Measurements from ENCODE around the gene CARD10.

CARD10 gene

DNA sequence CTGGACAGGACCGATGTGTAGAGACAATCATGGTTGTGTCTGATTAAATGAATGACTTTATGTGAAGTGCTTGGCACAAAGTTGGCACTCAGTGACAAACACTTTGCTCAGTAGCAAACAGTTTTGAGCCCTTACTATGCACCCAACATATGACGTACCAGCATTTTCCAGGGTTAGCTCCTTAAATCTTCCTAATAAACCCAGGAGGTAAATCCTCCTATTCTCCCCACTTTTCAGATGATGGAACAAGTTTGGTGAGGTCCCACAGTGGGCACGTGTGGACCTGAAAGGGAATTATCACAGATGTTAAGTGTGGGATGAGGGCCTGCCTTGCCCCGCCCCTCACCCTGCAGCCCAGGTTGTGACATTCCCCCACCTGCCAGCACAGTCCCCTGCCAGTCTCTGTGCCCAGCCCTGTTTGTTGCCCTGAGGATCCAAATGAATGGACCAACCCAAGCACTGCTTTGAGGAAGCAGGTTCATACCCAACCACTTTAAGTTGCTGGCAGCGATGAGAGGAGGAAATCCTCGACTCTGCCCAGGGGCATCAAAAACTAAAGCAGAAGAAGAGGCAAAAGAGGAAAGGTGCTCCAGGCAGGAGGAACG is 6.6 kb upstream of the CARD10 start:
- DNase-seq = no peak

DNA sequence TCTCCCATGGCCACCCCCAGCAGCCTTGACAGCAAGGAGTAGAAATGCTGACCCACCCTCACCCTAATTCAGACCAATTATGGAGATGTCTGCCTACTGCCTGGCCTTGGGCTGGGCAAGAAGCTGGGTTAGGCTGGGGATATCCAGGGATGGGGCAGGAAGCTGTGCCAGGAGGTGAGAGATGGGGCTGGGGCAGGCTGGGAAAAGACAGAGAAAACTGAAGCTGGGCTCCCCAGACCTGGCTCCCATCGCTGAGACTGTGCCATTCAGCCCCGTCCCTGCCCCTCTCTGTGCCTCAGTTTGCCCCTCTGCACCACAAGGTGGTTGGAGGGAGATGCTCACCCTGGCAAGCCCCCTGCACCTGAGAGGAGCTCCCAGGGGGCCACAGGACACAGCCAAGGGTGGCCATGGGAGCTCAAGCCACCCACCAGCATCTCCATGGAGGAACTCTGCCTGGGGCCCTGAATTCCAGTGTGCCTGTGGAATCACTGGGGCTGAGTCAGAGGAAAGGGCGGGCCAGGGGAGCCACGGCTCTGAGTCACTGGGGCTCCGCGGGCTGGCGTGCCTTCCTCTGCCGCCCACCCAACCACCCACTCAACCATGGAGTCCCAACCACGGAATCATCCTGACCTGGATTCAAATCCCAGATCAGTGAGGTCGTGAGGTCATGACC is 6.0 kb upstream of the CARD10 start:
- DNase-seq = no peak

DNA sequence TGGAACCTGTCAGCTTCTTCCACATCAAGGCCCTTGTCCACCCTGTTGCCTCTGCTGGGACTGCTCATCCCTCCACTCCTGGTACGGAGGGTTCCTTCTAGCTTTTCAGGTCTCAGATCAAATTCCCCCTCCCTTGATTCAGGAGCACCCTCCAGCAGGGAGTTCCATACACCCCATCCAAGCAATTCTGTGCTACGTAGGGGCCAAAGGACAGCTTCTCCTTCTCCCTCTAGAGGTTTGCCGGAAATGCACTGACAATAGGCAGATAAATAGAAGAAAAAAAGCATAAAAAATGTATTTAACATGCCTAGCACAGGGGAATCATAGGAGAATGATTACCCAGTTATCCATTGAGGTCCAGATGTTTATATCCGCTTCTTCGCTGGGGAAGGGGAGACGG is 3.3 kb upstream of the CARD10 start:
- DNase-seq = no peak

DNA sequence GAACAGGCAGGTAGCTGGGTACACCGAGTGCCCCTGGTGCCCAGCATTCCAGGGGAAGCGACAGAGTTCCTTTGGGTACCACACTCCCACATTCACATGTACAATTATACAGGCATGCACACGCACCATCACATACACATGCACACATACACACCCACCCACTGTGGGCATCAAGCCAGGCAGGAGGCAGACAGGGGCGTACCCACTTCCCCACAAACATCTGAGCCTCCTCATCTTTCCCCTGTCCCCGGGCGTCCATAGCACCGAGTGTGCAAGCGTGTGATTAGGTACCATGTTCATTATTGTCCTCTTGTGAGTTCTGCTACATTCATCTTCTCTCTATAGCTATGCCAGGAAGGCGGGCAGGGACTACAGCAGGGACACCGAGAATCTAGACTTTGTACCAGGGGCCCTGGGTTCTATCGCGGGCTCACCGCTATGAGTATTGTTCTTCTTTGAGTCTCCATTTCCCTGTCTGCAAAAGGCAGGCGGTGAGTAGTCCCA is 2.1 kb upstream of the CARD10 start:
- no peak for DNase-seq

DNA sequence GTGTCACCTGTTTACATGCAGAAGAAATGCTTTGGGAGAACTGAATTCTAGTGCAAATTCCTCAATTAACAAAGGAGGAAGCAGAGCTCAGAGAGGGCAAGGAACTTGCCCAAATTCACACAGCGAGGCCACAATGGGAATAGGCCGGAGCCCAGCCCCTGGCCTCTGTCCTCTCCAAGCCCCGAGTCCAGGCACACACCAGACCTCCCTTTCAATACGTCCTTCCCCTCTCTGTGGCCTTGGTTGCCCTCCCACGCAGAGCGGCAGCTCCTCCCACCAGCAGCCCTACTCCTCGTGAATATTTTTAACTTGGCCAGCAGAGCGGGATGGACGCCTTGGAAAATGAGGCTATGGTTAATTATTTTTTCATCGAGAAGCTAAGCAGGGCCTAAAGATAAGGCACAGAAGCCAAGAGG is 1.6 kb upstream of the CARD10 start:
- DNase-seq = no peak

DNA sequence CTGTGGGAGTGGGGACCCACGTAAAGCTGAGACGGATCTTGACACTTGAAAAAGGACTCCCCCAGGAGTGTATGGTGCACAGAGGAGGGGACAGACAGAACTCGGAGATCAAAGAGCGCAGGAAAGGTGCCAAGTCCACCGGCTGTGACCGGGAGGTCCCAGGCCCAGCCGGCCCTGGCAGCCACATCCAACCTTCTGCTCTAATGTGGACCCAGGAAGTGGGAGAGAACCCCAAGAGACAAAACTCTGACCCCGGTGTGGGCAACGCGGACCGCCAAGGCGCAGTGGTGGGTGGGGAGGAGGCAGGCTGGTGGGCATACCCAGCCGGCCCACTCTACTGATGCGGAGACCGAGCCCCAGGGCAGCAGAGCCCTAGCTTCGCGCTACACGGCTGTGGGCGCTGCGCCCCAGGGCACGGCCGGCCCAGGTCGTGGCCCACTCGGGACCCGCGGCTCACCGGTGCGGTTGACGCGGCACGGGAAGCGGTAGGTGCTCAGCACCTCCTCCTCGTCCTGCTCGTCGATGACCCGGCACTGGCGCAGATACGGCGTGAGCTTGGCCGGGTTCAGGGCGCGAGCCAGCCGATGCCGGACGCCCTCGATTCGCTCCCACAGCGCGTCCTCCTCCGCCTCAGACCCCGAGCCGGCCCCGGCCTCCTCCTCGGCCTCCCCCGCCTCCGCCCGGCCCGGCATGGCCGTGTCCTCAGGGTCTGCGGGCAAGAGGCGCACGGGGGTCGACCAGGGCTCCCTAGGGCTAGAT is 527 bp downstream of the CARD10 start:
- no peak for DNase-seq

DNA sequence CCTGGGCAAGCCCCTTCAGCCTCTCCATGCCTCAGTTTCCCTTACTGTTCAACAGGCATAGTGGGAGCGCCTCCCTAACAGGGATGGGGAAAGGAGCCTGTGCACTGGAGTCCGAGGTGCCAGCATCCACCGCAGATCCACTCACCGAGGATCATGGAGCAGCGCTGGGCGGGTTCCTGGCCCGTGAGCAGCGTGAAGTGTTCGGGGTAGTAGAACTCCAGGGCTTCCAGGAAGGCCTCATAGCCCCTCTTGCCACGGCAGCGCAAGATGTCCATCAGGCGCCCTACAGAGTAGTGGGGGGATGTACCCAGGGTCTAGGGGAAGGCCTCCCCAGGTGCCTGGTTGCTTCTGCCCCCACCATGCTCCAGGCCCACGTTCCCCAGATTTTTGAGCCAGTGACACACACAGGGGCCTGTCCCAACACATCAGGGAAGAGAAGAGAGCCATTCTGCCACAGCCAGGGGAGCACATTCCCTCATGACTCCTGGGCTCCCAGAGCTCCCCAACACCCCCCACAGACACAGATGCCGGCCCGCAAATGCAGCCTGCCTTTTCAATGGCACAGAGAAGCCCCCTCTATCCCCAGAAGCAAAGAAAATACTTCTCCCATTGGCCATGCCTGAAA is 1.3 kb downstream of the CARD10 start:
- no peak for DNase-seq

DNA sequence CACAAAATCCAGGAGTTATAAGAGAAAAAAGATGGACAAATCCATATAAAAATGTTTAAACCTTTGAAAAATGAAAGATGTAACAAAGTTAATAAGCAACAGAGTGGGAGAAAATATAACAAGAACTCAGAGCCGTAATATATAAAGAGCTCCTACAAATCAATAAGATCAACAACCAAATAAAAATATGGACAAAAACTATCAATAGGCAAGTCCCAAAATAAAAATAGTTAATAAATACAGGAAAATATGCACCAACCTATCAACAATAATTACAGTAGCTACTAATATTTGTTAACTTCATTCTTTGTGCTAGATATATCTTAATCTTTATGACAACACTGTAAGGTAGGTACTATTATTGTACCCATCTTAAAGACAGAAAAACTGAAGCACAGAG is 2.8 kb downstream of the CARD10 start:
- DNase-seq = no peak

DNA sequence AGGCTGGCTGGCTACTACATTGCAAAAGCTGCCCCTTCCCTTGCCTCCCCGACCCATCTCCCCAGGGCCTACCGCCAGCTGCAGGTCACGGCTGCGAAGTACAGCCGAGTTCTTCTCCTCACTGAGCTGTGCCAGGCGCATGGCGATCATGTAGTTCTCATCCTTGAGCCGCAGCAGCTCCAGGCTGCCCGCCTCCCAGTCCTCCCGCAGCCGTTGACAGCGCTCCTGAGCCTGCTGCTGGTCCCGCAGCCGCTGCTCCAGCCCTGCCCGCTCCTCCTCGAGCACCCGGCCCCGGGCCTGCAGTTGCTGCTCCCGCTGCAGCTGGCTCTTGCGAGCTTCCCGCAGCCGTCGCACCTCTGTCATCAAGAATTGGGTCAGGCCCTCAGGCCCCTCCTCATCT is 3.3 kb downstream of the CARD10 start:
- no peak for DNase-seq

DNA sequence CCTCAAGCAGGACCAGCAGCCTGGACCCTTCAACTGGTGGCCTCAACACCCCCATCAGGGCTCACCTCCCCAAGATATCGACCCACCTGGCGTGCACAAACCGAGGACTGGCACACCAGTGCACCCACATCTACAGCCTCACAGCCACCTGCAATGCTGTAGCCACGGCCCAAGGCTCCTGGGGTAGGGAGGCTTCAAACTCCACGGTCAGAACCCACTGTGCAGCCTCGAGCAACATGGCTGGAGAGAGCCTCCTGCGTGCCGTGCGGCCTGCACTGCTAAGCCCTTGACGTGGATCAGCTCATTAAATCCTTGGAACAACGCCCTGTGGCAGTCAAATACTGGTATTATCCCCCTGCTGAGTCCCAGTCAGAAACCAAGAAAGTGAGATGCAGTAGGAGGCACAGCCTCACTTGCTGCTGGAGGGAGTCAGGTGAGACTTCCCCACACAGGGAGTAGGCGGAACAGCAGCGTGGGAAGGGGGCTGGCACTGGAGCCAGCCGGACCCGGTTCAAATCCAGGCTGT is 4.6 kb downstream of the CARD10 start:
- DNase-seq = no peak

DNA sequence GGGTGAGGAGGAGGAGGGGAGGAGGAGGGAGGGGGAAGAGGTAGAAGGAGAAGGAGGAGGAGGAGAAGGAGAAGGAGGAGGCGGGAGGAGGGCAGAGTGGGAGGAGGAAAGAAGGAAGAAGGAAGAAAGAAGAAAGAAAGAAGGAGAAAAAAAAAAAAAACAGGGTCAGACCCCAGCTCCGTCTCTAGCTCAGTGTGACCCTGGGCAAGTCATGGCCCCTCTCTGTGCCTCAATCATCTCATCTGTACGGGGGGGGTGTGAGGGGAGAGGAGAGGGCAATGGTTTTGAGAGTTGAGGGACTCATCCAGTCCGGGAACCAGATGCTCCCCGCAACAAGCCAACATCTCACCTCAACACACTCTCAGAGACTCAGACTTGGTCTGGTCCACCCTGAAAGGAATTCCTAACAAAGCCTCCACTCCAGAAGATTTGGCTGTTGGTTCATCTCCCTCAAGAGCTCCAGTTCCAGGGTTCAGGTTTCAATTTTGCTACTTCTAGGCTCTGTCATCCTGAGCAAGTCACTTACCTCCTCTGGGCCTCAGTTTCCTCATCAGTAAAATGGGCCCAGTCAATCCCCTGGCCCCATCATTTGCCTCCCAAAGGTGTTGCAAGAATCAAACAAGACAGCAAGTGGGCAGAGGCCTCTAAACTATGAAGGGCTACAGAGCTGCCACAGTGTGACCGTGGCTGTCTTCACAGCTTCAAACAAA is 7.7 kb downstream of the CARD10 start:
- no peak for DNase-seq

DNA sequence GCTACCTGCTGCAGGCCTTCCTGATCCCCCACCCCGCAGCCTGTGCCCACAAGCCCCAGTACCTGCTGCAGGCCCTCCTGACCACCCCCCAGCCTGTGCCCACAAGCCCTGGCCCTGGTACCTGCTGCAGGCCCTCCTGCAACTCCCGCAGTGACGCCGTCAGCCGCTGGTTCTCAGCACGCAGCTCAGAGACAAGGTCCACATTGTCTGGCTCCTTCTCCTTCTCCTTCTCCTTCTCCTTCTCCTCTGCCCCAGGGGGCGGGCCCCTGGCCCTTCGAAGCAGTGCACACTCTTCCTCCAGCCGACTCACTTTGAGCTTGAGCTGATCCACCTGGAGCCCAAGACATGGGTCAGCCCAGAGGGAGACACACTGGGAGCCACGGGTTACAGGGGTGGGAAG is 9.1 kb downstream of the CARD10 start:
- no peak for DNase-seq

DNA sequence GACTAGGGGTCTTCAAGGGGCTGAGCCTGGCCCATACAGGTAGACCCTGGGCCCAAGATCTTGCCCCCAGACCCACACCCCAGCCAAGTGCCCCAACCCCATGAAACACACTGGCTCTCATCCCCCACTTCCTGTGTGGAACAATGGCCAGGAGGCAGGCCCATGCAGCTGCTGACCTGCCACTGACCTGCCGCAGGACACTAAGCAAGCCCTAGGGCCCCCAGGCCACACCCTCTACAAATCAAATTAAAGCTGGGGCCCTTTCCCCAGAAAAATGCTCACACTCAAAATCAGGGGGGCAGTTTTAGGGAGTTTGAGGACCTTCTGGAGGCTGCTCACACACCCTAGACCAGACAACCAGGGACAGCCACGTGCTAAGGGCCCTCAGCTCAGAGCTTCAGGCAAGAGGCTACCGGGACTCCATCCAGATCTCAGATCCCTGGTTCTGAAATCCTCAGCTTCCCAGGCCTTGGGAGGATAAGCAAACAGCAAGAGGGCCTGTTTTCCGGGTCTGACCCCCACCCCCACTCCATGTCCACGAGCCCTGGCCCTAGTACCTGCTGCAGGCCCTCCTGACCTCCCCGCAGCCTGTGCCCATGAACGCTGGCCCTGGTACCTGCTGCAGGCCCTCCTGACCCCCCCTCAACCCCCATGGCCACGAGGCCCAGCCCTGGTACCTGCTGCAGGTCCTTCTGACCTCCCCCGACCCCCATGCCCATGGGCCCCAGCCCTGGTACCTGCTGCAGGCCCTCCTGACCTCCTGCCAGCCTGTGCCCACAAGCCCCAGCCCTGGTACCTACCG is 10.0 kb downstream of the CARD10 start:
- DNase-seq = no peak

DNA sequence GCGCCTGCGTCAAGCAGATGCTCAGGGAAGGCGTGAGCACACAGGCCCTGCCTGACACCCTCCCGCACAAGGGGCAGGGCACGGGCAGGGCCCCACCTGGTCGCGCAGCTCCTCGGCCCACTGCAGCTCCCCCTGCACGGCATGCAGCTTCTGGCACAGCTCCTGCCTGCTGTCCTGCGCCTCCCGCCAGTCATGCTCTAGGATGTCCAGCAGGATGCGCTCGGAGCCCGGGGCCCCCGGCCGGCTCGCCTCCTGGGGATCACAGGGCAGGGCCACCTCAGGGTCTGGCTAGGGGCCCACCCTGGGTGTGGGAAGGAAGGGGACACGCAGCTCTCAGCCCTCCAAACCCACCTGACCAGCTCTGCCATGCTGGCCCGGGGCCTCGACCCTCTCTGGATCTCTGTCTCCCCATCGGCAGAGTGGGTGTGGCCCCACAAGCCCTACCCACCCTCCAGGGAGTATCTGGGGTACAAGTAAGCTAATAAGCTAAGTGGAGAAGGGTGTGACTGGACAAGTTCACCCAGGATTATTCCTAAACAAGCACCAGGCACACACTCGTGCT is 10.7 kb downstream of the CARD10 start:
- DNase-seq = no peak

DNA sequence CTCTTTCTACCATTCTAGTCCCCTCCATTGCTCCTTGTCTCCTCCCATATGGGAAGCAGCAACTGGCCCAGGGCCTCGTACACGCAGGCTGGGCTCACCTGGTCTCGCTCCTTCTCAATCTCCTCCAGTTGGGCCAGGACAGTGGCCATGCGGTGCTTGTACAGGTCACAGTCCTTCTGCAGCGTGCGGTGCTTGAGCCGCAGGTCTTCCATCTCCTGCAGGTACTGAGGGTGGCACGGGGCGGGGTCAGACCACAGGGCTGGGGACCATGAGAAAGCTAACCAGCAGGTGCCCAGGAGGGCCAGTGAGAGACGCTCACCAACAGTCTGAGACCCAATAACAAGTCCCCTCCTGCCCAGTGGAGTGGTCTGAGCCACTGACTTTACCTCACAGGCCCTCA is 11.5 kb downstream of the CARD10 start:
- DNase-seq = no peak

DNA sequence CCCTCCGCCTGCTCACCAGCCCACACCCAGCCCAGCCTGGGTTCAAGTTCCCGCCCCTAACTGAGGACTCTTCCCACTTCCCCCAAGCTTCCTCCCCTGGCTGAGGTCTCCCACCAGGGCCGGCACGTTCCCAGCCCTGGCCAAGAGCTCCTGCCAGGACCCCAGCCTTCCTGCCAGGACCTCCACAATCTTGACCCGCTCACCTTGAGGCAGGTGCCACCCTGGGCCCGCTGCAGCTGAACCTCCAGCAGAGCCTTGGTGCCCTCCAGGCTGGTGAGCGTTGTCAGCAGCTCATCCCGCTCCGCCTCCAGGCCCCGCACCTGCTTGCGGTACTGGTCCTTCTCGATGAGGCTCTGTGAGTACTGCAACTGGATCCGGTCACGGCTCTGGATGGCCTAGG is 13.2 kb downstream of the CARD10 start:
- DNase-seq = no peak

DNA sequence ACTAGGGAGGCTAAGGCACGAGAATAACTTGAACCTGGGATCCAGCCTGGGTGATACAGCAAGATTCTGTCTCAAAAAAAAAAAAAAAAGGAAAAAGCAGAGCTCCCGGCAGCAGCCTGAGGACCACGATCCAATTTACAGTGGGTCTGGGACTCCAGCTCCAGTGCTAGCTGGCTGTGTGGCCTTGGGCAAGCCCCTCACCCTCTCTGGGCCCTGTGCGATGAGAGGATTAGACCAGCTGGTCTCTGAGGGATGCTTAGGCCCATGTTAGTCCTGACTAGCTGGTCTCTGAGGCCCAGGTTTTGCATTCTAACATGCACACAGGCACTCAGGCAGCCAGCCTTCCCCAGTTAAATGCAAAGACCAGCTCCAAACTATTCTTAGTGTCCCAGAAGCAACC is 13.7 kb downstream of the CARD10 start:
- no peak for DNase-seq

DNA sequence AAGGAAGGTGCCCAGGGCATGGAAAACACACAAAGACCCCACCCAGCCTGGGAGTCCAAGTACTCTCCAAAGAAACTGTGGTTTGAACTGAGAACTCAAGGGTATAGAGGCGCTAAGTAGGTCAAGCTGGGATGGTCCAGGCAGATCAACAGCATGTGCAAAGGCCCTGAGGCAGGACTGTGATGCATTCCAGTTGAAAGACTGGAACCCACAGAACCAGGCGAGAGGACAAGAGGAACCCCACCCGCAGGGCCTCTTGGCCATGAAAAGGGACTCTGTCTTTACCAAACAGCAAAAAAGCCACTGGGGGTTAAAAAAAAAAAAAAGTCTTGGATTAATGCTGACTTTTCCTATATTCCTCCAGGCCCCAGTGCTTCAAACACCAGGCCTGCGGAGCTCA is 14.3 kb downstream of the CARD10 start:
- no peak for DNase-seq

DNA sequence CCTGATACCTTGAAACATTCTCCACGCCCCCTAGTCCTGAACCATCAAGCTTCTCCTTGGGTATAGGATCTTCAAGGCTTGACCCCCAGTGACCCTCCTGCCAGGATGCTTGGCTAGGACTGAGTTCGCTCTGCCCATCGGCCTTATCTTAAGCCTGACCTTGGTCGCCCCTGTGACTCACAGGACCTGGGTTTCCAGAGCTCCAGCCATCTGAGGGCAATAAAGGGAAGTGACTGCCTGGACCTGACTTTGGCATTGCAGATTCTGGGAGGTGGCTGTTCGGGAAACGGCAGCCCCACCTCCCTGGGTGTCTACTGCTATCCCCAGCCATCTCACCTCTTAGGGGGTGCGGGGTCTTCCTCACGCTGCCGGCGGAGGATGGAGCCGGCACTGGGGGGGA is 15.4 kb downstream of the CARD10 start:
- DNase-seq = no peak

DNA sequence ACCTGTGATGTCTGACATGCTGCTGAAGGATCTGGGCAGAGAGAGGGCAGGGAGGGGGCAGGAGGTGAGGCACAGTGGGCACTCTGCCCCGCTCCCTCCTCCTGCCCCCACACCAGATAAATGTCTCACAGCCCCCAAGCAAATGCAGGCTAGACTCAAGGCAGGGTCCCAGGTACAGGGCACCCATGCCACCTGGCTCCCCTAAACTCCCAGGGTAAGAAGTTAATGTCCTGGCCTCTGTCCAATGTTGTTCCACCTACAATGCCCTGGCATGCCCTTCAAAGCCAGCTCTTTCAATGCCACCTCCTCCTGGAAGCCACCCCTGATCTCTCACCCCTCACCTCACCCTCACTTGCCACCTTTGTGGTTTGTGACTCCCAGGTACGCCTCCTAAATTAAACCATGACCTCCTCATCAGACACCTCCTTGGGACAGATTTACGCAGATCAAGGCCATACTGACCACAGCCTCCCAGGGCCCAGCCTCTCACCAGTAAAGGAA is 16.0 kb downstream of the CARD10 start:
- no peak for DNase-seq

Measured in NCI-H524 treated with DMSO at 0.1 percent for 48 hours (cell line).